ENCODE data around the gene ZNHIT1.

The ZNHIT1 gene

DNA sequence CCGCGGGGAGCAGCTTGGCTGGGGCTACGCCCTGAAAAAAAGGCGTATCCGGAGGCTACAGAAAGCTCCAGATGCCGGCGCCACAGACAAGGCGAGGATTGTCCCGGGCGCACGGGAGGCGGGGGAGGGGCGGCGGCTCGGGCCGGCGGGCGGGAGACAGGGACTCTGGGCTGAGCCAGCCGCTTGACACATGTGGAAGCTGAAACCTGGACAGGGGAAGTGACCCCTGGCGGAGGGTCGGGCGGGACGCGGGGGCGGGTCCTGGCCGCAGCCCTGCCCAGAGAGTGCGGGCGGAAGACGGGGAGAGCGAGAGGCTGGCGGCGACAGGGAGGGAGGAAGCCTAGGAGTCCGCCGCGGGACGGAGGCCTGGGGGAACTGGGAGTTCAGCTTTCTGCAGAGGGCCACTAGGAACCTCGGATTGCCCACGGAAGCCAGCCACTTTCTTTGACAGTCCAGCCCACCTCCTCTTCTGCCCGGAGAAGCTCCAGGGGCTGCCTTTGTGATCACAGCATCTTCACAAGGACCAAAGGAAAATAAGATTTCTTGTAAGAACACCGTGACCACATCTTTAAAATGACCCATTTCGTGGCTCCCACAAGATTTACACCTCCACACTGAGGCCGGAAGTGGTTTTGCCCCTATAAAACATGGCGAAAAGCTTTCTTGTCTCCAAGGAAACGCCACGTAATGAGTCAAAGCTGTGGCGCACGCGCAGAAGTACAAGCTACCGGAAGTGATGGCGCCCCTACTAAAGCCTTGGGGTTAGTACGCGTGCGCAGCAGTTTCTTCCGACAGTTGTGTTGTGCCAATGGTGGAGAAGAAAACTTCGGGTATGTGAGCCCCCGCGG lies at the start of gene ZNHIT1, which contains the start of gene PLOD3:
TSS of gene ZNHIT1 (plus strand) at position 778 of the 848 bp plus-strand sequence. CDS start at position 809, 31 bp downstream.
TSS of gene PLOD3 (minus strand) at position 194 of the 848 bp plus-strand sequence. CDS start 307 bp downstream, outside the sequence.
- Histone ChIP-seq H3K4me1 (ENCODE audit: control insufficient read depth in 1 of 2, insufficient read depth in 2 of 2, low read length in 2 of 2) (peaks cover 0 to 33% of the 10 kb centered on the region in 2 donors), H3K27ac (ENCODE audit: low read length) (peak within 1 kb of the TSS; percentile 97), H3K27me3 (ENCODE audit: low read depth, low read length) (no peaks in the 10 kb centered on the region), H3K36me3 (ENCODE audit: control insufficient read depth in 1 of 2, insufficient read depth in 2 of 2, low read length in 2 of 2) (peaks cover 5 to 12% of the 10 kb centered on the region in 2 donors), H3K9me3 (ENCODE audit: control insufficient read depth in 1 of 2, low read length in 2 of 2) (no peaks in the 10 kb centered on the region), H3K4me3 (ENCODE audit: low read depth in 1 of 2, low read length in 2 of 2) (peak within 1 kb of the TSS; percentile 89 to 94)

DNA sequence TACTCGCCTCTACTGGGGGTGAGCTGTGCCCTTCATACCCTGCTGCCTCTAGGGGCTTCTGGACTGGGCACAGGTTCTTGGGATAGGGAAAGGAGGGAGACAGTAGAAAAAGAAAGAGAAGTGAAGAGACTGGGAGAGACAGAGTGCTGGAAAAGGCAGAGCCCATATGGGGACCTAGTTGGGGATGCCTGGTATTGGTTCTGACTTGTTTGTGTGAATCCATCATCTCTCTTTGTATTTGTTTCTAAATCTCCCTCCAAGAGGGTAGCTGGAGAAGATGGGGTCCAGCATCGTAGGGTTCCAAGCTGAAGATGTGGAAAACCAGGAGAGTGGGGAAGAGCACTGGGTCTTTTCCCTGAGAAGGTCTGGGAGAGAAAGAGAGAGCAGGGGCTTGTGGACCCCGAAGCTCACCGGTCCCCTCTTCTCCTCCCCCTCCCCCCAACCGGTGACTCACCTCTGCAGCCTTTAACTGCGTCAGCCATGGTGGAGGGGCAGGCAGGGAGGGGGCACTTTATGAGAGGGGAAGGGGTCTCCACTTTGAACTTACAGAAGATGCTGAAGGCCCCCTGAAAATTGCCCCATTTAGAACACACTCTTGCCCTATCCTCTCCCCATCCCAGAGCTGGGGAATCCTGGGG lies 49.4 kb upstream of the ZNHIT1 start:
- no peaks in the 10 kb centered on the region for H3K36me3 ChIP-seq (ENCODE audit: control insufficient read depth in 1 of 2, insufficient read depth in 2 of 2, low read length in 2 of 2)
- H3K27ac ChIP-seq (ENCODE audit: low read length) = no peak overlapping the region
- peaks cover 87% of the 10 kb centered on the region for H3K27me3 ChIP-seq (ENCODE audit: low read depth, low read length)
- H3K4me1 ChIP-seq (ENCODE audit: control insufficient read depth in 1 of 2, insufficient read depth in 2 of 2, low read length in 2 of 2) = peaks cover 4 to 60% of the 10 kb centered on the region in 2 donors
- H3K9me3 ChIP-seq (ENCODE audit: control insufficient read depth in 1 of 2, low read length in 2 of 2) = no peaks in the 10 kb centered on the region
- H3K4me3 ChIP-seq (ENCODE audit: low read depth in 1 of 2, low read length in 2 of 2) = no peak overlapping the region

DNA sequence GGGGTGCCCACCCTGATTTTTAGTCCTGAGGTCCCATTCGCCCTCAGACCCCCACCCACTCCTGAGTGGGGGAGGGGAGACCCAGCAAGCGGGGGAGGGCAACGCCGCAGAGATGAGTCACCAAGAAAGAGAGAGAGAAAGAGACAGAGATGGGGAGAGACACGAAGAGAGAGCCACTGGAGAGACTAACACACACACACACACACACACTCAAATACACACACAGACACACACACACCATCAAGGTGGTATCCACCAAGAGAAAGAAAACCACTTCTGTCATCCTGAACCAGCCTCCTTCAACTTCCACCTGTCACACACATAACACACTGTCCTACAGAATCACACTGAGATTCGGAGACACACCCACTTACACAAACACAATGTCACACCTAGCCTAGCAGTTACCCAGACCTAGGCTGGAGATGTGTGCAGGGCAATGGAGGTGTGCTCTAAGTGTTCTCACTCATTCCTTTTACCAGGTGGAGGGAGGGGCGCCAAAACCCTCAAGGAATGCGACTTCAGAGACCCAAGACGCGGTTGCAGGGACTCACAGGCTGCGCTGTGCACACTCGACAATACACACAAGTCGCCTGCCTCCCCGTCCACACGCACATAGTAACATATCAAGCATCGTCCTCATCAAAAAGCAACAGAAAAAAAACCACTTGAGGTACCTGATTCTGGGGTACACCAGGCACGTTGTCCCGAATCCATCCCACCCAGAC lies 48.7 kb upstream of the ZNHIT1 start:
- Histone ChIP-seq H3K4me1 (ENCODE audit: control insufficient read depth in 1 of 2, insufficient read depth in 2 of 2, low read length in 2 of 2) (peaks cover 4 to 53% of the 10 kb centered on the region in 2 donors), H3K9me3 (ENCODE audit: control insufficient read depth in 1 of 2, low read length in 2 of 2) (no peaks in the 10 kb centered on the region), H3K36me3 (ENCODE audit: control insufficient read depth in 1 of 2, insufficient read depth in 2 of 2, low read length in 2 of 2) (no peaks in the 10 kb centered on the region), H3K27ac (ENCODE audit: low read length) (no peak overlapping the region), H3K27me3 (ENCODE audit: low read depth, low read length) (peaks cover 87% of the 10 kb centered on the region), H3K4me3 (ENCODE audit: low read depth in 1 of 2, low read length in 2 of 2) (no peak overlapping the region)

DNA sequence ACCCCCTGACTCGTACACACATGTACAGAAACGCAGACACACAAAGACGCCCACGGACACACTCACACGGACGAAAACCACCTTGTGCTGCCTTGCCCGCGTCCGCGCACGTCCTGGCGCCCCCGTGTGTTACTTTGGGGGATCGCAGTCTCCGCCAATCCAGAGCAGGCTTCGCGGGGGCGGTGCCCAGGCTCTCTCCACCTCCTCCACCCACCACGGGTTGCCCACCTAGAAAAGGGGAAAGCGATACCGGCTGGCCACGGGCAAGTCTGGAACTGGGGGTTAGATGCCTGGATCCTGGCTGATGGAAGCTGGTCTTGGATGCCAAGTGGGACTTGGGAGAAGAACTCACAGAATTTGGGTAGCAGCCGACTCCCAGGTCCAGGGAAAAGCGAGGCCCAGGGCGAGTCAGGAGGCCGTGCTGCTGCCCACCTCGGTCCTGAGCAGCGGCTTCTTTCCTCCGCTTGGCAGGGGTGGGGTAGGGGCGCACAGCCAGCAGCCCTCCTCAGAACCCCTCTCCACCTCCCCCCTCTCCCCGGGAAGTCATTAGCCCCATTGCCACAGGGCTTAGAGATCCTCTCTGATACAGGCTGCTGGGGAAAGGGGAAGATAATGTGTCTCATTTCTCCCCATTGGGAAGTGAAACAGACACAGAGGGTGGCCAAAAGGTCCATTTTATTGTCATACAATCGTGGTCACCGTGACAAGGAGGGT lies 48.0 kb upstream of the ZNHIT1 start:
- Histone ChIP-seq H3K4me1 (ENCODE audit: control insufficient read depth in 1 of 2, insufficient read depth in 2 of 2, low read length in 2 of 2) (peaks cover 4 to 46% of the 10 kb centered on the region in 2 donors), H3K27me3 (ENCODE audit: low read depth, low read length) (peaks cover 83% of the 10 kb centered on the region)

DNA sequence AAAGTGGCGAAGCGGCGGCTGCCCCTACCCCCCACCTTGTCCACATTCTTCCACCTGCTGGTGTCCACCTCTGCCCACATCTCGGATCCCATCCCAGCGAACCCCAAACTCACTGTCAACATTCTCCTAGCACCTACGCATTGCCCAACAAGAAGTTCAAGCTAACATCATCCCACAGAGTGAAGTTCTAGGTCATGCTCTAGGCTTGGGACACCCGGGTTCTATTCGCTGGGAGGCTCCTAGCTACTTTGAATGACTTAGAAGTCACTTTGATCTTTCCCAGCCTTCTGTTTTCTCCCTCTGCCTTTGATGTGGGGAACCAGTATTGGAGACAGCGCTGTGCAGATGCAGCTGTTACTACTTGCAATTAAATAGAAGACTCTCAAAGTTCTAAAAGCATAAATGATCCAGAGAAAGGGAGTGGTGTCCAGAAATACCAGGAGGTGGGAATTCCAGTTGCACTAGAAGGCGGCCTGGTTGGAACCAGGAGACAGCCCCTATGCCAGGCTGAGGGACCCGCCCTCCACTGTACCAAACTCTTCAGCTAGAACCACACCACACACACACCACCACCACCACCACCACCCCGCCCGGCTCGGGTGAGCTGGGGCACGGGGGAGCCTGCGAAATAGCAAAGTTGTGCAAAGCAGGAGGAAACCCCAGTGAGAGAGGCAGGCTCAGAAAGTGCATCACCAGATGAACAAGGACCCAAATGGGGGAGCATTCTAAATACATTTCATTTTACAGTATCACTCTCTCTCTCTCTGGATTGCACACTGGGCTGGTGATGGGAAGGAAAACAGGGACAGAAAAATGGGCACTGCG lies 47.1 kb upstream of the ZNHIT1 start:
- H3K4me3 ChIP-seq (ENCODE audit: low read depth in 1 of 2, low read length in 2 of 2) = no peak overlapping the region
- H3K9me3 ChIP-seq (ENCODE audit: control insufficient read depth in 1 of 2, low read length in 2 of 2) = no peaks in the 10 kb centered on the region
- peaks cover 2 to 37% of the 10 kb centered on the region in 2 donors for H3K4me1 ChIP-seq (ENCODE audit: control insufficient read depth in 1 of 2, insufficient read depth in 2 of 2, low read length in 2 of 2)
- no peaks in the 10 kb centered on the region for H3K36me3 ChIP-seq (ENCODE audit: control insufficient read depth in 1 of 2, insufficient read depth in 2 of 2, low read length in 2 of 2)
- H3K27me3 ChIP-seq (ENCODE audit: low read depth, low read length) = peaks cover 86% of the 10 kb centered on the region
- no peak overlapping the region for H3K27ac ChIP-seq (ENCODE audit: low read length)

More for the DNA sequence above, 48.0 kb upstream of the ZNHIT1 start:
- H3K36me3 ChIP-seq (ENCODE audit: control insufficient read depth in 1 of 2, insufficient read depth in 2 of 2, low read length in 2 of 2) = no peaks in the 10 kb centered on the region
- no peak overlapping the region for H3K27ac ChIP-seq (ENCODE audit: low read length)
- no peak overlapping the region for H3K4me3 ChIP-seq (ENCODE audit: low read depth in 1 of 2, low read length in 2 of 2)
- no peaks in the 10 kb centered on the region for H3K9me3 ChIP-seq (ENCODE audit: control insufficient read depth in 1 of 2, low read length in 2 of 2)

DNA sequence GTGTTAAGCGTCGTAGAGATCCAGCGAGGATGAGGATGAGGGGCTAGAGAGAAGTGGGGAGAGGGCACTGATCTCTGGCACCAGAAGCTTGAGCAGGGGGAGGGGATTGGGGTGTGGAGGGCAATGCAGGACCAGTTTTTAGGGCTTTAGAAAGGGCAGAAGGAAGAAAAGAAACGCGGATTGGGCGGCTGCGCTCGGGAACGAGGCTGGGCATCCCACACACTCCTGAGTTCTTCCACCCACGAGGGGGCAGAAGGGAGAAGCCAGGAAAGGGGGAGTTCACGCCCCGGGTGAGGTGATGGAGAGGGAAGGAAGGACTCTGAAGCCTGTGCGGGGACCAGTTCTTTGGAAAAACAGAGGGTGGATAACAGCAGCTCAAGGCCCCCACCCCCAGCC lies 46.5 kb upstream of the ZNHIT1 start:
- H3K27ac ChIP-seq (ENCODE audit: low read length) = no peak overlapping the region
- H3K36me3 ChIP-seq (ENCODE audit: control insufficient read depth in 1 of 2, insufficient read depth in 2 of 2, low read length in 2 of 2) = no peaks in the 10 kb centered on the region
- H3K27me3 ChIP-seq (ENCODE audit: low read depth, low read length) = peaks cover 85% of the 10 kb centered on the region
- H3K9me3 ChIP-seq (ENCODE audit: control insufficient read depth in 1 of 2, low read length in 2 of 2) = no peaks in the 10 kb centered on the region
- peaks cover 0 to 31% of the 10 kb centered on the region in 2 donors for H3K4me1 ChIP-seq (ENCODE audit: control insufficient read depth in 1 of 2, insufficient read depth in 2 of 2, low read length in 2 of 2)
- no peak overlapping the region for H3K4me3 ChIP-seq (ENCODE audit: low read depth in 1 of 2, low read length in 2 of 2)

DNA sequence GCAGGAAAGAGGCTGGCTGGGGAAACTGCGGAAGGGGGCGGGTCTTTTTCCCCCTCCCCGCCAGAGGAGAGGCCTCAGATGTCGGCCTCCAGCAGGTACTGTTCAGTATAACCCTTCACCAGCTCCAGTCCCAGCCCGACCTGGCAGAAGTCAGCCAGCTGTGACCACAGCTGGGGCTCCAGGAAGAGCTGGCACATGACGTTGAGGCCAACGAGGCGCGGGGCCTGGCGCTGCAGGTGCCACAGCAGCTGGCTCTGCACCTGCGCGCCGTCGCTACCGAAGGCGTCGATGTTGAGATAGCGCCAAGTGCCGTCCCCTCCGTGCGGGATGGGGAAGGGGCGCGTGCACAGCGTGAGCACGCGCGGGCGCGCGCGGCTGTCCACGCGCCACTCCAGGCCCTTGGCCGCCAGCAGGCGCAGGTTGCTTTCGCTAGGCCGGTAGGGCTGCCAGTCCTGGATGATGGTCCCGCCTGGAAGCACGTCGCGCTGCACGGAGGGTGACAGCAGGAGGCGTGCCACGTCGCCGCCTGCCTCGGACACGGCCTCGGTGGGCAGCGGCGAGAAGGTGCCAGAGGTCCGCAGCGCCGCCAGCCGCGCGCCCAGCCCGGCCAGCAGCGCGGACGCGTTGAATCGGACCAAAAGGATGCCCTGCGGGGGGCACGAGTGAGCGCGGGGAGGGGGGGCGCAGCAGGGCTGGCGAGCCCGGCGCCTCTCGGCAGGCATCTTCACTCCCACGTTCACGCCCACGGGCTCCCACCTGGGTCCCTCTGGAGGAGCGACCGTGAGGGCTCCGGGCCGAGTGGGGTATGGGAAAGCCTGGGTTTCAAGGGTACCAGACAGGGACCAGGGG lies 45.7 kb upstream of the ZNHIT1 start:
- H3K27me3 ChIP-seq (ENCODE audit: low read depth, low read length) = peaks cover 89% of the 10 kb centered on the region
- no peak overlapping the region for H3K27ac ChIP-seq (ENCODE audit: low read length)
- no peaks in the 10 kb centered on the region for H3K9me3 ChIP-seq (ENCODE audit: control insufficient read depth in 1 of 2, low read length in 2 of 2)
- no peak overlapping the region for H3K4me3 ChIP-seq (ENCODE audit: low read depth in 1 of 2, low read length in 2 of 2)
- H3K4me1 ChIP-seq (ENCODE audit: control insufficient read depth in 1 of 2, insufficient read depth in 2 of 2, low read length in 2 of 2) = peaks cover 0 to 28% of the 10 kb centered on the region in 2 donors
- H3K36me3 ChIP-seq (ENCODE audit: control insufficient read depth in 1 of 2, insufficient read depth in 2 of 2, low read length in 2 of 2) = no peaks in the 10 kb centered on the region

DNA sequence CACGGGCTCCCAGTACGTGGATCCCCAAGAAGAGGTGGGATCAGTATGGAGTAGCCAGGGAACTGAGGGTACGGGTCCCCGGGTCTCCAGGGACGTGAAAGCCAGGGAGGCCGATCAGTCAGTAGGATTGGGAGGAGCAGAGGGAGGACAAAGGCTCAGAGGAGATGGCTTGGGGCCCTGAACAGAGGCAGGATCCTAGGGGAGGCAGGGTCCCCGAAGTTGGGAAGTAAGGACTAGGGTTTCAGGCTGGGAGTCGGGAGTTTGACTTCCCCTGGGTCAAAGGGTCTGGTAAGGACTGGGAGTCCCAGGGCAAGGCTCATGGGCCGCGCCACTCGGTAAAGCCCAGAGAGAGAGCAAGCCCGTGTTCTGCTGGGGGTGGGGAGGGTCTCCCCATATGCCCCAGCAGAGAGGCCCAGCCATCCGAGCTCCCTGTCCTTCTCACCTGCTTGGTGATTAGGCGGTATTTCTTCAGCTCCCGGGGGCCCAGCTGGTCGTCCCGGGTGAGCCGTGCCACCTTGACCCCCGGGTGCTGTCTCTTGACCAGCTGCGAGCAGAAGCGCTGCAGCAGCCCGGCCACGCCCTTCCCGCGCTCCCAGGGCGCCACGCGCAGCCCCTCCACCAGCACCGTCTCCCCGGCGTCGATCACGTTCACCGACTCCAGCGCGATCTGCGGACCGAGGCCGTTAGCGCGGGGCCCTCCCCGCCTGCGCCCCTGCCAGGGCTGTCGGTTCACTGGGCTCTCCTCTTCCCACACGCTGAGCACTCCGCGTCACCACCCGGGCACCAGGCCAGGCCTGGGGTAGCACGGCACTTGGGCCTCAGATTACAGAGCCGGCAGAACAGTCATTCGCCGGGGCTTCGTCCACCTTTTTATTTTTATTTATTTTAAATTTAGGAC lies 44.9 kb upstream of the ZNHIT1 start:
- peaks cover 0 to 28% of the 10 kb centered on the region in 2 donors for H3K4me1 ChIP-seq (ENCODE audit: control insufficient read depth in 1 of 2, insufficient read depth in 2 of 2, low read length in 2 of 2)
- no peaks in the 10 kb centered on the region for H3K9me3 ChIP-seq (ENCODE audit: control insufficient read depth in 1 of 2, low read length in 2 of 2)
- peak overlapping the region in 1 of 2 donors; percentile 35 for H3K4me3 ChIP-seq (ENCODE audit: low read depth in 1 of 2, low read length in 2 of 2)
- no peaks in the 10 kb centered on the region for H3K36me3 ChIP-seq (ENCODE audit: control insufficient read depth in 1 of 2, insufficient read depth in 2 of 2, low read length in 2 of 2)
- no peak overlapping the region for H3K27ac ChIP-seq (ENCODE audit: low read length)
- peaks cover 91% of the 10 kb centered on the region for H3K27me3 ChIP-seq (ENCODE audit: low read depth, low read length)

DNA sequence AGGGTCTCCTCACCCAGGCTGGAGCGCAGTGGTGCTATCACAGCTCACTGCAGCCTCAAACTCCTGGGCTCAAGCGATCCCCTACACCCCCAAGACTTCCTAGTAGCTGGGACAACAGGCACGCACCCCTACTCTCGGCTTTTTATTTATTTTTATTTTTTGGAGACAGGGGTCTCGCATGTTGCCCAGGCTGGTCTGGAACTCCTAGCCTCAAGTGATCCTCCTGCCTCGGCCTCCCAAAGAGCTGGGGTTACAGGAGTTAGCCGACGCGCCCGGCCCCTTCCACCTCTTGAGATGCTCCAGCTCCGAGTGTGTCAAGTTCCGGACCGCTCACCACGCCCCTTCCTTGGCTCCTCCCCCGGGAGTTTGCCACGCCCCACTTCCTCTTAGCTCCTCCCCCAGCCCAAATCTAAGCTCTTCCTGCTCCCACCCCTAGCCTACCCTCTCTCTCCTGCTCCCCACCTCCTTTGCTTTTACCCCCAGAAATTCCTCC lies 44.2 kb upstream of the ZNHIT1 start:
- no peaks in the 10 kb centered on the region for H3K36me3 ChIP-seq (ENCODE audit: control insufficient read depth in 1 of 2, insufficient read depth in 2 of 2, low read length in 2 of 2)
- no peaks in the 10 kb centered on the region for H3K9me3 ChIP-seq (ENCODE audit: control insufficient read depth in 1 of 2, low read length in 2 of 2)
- H3K4me1 ChIP-seq (ENCODE audit: control insufficient read depth in 1 of 2, insufficient read depth in 2 of 2, low read length in 2 of 2) = peaks cover 0 to 29% of the 10 kb centered on the region in 2 donors
- no peak overlapping the region for H3K27ac ChIP-seq (ENCODE audit: low read length)
- no peak overlapping the region for H3K4me3 ChIP-seq (ENCODE audit: low read depth in 1 of 2, low read length in 2 of 2)
- H3K27me3 ChIP-seq (ENCODE audit: low read depth, low read length) = peaks cover 88% of the 10 kb centered on the region
